Measurements from ENCODE around the gene CGB8.
"Not testable (repeated sequence)": the region's sequence is repeated elsewhere in the genome, so short reads cannot be mapped to it uniquely, and the experiment has no call there.

DNA sequence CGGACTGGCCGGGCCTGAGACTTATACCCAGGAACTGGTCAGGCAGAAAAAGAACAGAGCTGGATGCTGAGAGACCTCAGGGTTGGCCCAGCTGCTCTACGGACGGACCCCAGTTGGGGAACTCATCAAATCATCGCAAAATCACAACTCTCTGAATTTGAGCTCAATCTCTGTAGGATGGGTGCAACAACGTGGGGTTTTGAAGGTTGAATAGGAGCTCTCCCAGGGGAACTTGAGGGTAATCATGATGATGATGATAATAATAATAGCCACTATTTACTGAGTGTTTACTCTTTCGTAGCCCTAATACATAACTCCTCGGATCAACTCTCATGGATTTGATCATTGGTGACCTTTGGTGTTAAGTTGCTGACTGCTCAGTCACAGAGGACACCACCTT lies 18.6 kb downstream of the CGB8 start:
- TF ChIP-seq, protein P1, sequence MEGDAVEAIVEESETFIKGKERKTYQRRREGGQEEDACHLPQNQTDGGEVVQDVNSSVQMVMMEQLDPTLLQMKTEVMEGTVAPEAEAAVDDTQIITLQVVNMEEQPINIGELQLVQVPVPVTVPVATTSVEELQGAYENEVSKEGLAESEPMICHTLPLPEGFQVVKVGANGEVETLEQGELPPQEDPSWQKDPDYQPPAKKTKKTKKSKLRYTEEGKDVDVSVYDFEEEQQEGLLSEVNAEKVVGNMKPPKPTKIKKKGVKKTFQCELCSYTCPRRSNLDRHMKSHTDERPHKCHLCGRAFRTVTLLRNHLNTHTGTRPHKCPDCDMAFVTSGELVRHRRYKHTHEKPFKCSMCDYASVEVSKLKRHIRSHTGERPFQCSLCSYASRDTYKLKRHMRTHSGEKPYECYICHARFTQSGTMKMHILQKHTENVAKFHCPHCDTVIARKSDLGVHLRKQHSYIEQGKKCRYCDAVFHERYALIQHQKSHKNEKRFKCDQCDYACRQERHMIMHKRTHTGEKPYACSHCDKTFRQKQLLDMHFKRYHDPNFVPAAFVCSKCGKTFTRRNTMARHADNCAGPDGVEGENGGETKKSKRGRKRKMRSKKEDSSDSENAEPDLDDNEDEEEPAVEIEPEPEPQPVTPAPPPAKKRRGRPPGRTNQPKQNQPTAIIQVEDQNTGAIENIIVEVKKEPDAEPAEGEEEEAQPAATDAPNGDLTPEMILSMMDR (conservative IDR thresholded peaks at IDR 0.05; ENCODE audit: low read depth, low read length): not testable (repeated sequence)
- TF ChIP-seq EZH2 (IDR thresholded peaks at IDR 0.05; ENCODE audit: borderline replicate concordance, low read depth, low read length, poor library complexity, severe bottlenecking): not testable (repeated sequence)
